Measurements from ENCODE around the gene PGAP6. TPM values are rescaled to one million over a fixed set of nuclear protein-coding genes. Genes with fewer than 3 reads are reported as not detected.

The PGAP6 gene
- polyA plus RNA-seq, 3 donors from 2014 or later: 16.0 to 35.9 (median 23.7) TPM

DNA sequence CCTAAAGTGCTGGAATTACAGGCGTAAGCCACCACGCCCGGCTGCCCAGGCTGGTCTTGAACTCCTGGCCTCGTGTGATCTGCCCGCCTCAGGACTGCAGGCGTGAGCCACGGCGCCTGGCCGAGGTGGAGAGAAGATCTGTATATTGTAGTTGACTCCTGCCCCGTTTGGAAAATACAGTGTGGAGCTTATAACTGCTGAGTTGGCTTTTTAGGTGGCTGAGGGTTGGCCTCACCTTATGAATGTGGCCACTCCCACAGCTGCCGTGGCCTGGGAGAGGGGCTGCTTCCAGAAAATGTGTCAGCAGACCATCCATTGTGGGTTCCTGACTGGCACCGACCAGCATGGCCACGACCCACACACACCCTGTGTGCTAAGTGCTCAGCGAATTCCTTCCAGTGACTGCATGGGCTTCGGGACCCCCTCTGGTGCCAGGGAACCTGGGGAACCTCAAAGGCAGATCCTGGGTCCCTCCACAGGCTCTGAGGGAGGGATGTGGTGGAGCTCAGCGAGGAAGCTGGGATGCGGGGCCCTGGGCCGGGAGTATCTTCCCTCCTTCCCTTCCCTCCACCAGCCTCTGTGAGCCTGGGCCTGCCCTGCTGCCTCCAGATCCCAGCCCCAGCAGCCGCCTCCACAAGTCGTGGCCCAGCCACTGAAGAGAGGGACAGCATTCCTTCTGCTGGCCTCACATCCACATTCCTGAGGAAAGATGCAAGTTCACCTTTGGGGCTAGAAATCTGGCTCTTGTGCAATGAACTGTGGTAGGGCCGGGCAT, 32.8 kb upstream of the PGAP6 start:
- no peaks in the 10 kb centered on the region for H3K4me1 Mint-ChIP-seq
- H3K9me3 Mint-ChIP-seq: no peaks in the 10 kb centered on the region
- H3K27me3 Mint-ChIP-seq (ENCODE audit: low read depth in 3 of 3): peaks cover 0 to 2% (median 0%) of the 10 kb centered on the region in 3 donors
- H3K27ac Mint-ChIP-seq: no peak overlapping the region
- no peak for DNase-seq
- no peaks in the 10 kb centered on the region for H3K36me3 Mint-ChIP-seq
- no peak overlapping the region for H3K4me3 Mint-ChIP-seq

DNA sequence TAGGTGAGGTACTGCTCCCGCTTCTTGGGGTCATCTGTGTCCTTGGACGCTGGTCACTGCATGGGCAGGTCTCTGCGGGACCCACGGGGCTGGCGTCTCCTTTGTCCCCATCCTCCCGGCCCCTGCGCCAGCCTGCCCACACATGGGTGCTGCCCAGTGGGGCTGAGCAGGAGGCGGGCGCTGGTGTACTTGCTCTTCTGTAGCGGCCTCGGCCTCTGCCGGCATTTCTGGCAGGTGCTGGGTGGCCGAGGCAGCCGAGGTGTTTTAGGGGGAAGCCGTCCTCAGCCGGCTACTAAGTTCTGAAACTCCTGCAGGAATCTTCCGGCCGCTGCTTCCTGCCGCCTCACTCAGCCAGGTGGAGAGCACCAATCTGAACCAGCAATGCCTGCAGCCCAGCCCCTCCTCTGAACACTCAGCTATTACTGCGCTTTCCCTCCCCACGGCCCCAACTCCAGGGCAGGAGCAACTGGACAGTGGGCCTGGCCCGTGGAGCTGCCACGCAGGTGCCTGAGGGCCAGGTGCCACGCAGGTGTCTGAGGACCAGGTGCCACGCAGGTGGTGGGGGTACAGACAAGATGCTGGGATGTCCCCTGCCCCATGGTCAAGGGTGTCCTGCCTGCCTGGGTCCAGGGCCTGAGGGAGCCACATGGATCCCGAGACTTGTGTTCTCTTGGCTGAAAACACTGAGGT, 29.9 kb upstream of the PGAP6 start:
- no peak overlapping the region for H3K4me3 Mint-ChIP-seq
- no peaks in the 10 kb centered on the region for H3K27me3 Mint-ChIP-seq (ENCODE audit: low read depth in 3 of 3)
- H3K9me3 Mint-ChIP-seq: no peaks in the 10 kb centered on the region
- H3K4me1 Mint-ChIP-seq: no peaks in the 10 kb centered on the region
- H3K27ac Mint-ChIP-seq: no peak overlapping the region
- no peaks in the 10 kb centered on the region for H3K36me3 Mint-ChIP-seq
- no peak for DNase-seq

DNA sequence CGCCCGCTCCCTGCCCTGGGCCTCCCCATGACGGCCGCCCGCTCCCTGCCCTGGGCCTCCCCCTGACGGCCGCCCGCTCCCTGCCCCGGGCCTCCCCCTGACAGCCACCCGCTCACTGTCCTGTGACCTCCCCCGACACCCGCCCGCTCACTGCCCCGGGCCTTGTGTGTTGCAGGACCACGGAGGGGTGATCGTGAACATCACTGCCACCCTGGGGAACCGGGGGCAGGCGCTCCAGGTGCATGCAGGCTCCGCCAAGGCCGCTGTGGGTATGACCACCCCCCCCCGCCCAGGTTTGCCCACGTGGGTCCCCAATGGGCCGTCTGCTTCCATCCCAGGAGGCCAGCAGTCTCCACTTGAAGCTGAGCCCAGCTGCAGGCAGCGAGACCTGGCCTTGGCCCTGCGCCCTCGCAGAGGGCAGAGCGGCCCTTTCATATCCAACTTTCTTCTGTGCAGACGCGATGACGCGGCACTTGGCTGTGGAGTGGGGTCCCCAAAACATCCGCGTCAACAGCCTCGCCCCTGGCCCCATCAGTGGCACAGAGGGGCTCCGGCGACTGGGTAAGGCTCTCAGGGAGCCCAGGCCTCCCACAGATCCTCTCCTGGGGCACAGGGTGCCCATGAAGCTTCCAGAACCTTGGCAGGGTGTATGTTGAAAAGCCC, 28.9 kb upstream of the PGAP6 start:
- no peaks in the 10 kb centered on the region for H3K9me3 Mint-ChIP-seq
- DNase-seq: no peak

DNA sequence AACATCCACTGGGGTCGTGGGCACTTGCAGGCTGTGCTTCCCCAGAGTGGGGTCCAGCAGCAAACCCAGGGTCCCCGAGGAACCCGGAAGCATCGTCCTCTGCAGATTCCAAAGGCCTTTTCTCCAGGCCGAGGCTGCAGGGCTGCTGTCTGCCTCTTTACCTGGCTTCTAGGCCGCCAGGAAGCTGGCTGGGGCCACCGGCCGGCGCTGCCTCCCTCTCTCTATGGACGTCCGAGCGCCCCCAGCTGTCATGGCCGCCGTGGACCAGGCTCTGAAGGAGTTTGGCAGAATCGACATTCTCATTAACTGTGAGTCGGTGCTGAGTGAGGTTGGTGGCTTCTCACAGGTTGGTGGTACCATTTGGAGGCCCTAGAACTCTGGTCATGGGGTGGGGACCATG, 25.5 kb upstream of the PGAP6 start:
- Mint-ChIP-seq H3K4me1 (peaks cover 0 to 1% of the 10 kb centered on the region in 2 donors), H3K9me3 (no peaks in the 10 kb centered on the region), H3K27me3 (ENCODE audit: low read depth in 3 of 3) (peaks cover 0 to under 1% (median 0%) of the 10 kb centered on the region in 3 donors), H3K27ac (no peak overlapping the region), H3K36me3 (no peaks in the 10 kb centered on the region), H3K4me3 (no peak overlapping the region)
- no peak for DNase-seq

More for the DNA sequence above, 28.9 kb upstream of the PGAP6 start:
- Mint-ChIP-seq H3K4me1 (no peaks in the 10 kb centered on the region), H3K27ac (no peak overlapping the region), H3K4me3 (no peak overlapping the region), H3K27me3 (ENCODE audit: low read depth in 3 of 3) (no peaks in the 10 kb centered on the region), H3K36me3 (no peaks in the 10 kb centered on the region)

DNA sequence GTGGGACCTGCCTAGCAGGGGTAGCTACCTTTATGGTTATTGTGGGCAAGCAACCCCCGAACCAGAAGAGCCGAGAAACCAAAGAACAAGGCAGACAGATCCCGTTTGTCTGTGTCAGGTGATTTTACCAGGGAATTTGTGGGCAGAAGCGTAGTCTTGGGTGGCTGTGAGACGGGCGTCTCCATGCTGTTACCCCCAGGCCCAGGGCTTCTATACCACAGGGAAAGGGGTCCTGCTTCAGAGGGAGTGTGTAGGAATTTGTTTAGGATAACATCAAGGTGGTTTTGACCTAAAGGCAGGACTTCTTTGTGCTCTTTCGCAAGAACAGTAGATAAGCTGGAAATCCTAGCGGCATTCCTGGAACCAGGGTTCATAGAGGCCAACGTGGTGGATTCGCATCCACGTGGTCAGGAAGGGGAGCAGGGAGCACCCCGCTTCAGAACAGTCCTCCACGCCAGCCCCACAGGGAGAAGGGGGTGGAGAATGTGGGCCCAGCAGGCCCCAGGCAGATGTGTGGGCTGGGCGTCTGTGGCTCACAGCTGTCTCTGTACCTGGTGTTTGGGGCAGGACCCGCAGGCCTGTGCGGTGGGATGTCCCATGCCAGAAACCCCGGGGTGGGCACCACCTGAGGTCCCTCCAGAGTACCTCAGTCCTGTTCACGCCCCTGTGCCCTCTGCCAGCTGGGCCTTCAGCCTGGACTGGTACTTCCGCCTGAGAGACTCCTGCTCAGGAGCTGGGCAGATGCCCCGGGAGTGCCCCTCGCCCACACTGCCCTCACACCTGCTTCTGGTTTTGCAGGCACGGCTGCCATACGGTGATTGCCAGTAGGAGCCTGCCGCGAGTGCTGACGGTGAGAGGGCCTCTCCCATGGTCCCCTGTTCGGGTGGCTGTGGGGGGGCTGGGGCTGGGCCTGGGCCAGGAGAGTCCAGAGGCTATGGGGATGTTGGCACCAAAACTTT, 24.0 kb upstream of the PGAP6 start:
- Mint-ChIP-seq H3K27ac (peak overlapping the region in 1 of 6 donors; percentile 7), H3K4me3 (no peak overlapping the region)

DNA sequence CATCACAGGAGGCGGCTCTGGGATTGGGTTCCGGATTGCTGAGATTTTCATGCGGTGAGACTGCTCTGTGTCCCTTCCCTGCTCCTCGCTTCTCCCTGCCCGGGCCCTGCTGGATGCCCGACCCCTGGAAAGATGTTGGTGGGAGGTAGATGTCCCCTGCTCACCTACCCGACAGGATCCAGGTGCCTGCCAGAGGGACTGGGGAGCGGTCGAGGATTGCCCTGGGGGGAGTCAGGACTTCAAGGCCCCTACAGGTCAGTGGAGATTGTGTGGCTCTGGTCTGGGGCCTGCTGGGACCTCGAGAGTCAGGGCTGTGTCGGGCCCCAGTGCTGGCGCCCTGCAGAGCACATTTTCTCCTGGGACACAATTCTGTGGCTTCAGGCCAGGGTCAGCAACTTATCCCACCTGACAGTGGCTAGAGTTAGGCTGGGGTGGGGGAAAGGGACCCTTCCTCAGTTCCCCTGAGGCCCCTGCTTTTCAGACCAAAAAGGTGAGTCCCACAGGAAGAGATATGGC, 23.3 kb upstream of the PGAP6 start:
- DNase-seq: no peak
- peaks cover 1 to 12% (median 11%) of the 10 kb centered on the region in 3 donors for H3K27me3 Mint-ChIP-seq (ENCODE audit: low read depth in 3 of 3)
- H3K27ac Mint-ChIP-seq: no peak overlapping the region
- H3K4me3 Mint-ChIP-seq: no peak overlapping the region
- peaks cover 7 to 10% of the 10 kb centered on the region in 2 donors for H3K4me1 Mint-ChIP-seq
- H3K36me3 Mint-ChIP-seq: no peaks in the 10 kb centered on the region
- no peaks in the 10 kb centered on the region for H3K9me3 Mint-ChIP-seq

More for the DNA sequence above, 24.0 kb upstream of the PGAP6 start:
- DNase-seq: no peak
- Mint-ChIP-seq H3K9me3 (no peaks in the 10 kb centered on the region), H3K27me3 (ENCODE audit: low read depth in 3 of 3) (peaks cover 1 to 8% (median 7%) of the 10 kb centered on the region in 3 donors), H3K36me3 (no peaks in the 10 kb centered on the region), H3K4me1 (peaks cover 0 to 3% of the 10 kb centered on the region in 2 donors)

DNA sequence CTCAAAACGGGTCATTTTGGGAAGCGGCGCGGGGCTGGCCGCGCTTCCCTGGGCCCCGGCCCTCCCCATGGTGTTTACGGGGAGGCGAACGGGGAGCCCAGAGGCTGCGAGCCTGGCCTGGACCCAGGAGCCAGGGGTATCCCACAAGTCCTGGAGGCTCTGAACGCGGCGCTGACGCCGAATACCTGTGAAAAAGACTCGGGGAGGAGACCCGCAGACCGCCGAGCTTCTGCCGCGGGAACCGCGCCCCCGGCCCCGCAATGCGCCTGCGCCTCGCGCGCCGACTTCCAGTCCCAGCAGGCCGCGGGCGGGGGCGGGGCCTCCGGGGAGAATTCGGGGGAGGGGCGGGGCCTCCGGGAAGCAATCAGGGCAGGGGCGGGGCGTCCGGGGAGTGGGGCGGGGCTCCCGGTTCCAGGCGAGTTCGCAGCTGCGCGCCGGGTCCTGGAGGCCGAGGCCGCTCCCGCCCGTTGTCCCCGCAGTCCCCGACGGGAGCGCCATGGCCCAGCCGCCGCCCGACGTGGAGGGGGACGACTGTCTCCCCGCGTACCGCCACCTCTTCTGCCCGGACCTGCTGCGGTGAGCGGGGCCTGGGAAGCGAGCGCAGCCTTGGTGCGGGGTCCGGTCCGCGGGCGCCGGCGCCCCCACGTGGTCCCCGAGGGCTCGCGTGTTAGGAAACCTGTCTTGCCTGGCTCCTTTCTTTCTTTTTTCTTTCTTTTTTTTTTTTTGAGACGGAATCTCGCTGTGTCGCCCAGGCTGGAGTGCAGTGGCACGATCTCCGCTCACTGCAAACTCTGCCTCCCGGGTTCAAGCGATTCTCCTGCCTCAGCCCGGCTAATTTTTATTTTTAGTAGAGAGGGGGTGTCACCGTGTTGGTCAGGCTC, 19.9 kb upstream of the PGAP6 start, which contains the start of gene DECR2:
Gene DECR2, plus strand, starts transcription at position 418 of the 881 bp plus-strand sequence. Its CDS starts 79 bp downstream, at position 497.
- Mint-ChIP-seq H3K36me3 (no peaks in the 10 kb centered on the region), H3K4me3 (peak within 1 kb of the TSS; percentile 84 to 89 (median 87)), H3K4me1 (peaks cover 10 to 18% of the 10 kb centered on the region in 2 donors), H3K9me3 (no peaks in the 10 kb centered on the region), H3K27ac (peak within 1 kb of the TSS; percentile 77 to 92 (median 88)), H3K27me3 (ENCODE audit: low read depth in 3 of 3) (peaks cover 8 to 23% (median 20%) of the 10 kb centered on the region in 3 donors)
- DNase-seq: peak; percentile 92 to 95 (median 95)

DNA sequence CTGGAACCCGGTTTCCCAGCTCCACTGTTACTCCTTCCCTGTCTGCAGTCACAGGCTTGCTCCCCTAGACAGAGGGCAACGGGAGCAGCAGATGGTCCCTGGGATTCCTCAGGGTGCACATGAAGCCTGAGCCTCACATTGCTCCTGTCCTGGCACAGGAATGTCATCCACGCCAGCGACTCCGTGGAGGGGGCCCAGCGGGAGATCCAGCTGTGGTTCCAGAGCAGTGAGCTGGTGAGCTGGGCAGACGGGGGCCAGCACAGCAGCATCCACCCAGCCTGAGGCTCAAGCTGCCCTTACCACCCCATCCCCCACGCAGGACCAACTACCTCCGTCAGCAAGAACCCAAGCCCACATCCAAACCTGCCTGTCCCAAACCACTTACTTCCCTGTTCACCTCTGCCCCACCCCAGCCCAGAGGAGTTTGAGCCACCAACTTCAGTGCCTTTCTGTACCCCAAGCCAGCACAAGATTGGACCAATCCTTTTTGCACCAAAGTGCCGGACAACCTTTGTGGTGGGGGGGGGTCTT, 18.3 kb upstream of the PGAP6 start:
- H3K36me3 Mint-ChIP-seq: no peaks in the 10 kb centered on the region
- no peaks in the 10 kb centered on the region for H3K9me3 Mint-ChIP-seq
- peaks cover 20 to 26% of the 10 kb centered on the region in 2 donors for H3K4me1 Mint-ChIP-seq
- H3K27me3 Mint-ChIP-seq (ENCODE audit: low read depth in 3 of 3): peaks cover 10 to 24% (median 21%) of the 10 kb centered on the region in 3 donors
- DNase-seq: no peak
- peak overlapping the region; percentile 77 to 92 (median 88) for H3K27ac Mint-ChIP-seq
- H3K4me3 Mint-ChIP-seq: peak overlapping the region; percentile 84 to 89 (median 87)

DNA sequence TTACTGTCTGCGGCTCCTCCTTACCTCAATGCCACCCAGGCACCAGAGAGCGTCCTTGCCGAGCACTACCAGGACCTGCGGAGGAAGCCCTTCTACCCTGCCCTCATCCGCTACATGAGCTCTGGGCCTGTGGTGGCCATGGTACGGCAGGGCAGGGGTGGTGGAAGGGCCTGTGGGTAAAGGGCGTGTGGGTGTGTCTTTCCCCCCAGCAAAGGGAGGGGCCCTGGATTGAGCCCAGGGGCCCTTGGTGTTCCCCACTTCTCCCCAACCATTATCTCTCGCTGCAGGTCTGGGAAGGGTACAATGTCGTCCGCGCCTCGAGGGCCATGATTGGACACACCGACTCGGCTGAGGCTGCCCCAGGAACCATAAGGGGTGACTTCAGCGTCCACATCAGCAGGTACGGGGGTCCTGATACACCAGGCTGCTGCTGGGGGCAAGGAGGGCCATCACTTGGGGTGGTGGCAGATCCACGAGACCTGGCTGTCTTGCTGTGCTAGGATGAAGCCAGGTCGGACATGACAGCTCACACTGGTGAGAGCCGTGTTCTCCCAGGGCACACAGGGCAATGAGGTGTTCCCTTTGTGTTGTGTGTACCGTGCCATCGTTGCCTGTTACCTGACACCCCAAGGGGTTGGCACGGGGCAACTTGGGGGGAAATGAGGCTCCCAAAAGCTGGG, 17.7 kb upstream of the PGAP6 start:
- Mint-ChIP-seq H3K9me3 (no peaks in the 10 kb centered on the region), H3K4me1 (peaks cover 20 to 26% of the 10 kb centered on the region in 2 donors), H3K27ac (peak overlapping the region in 3 of 6 donors; percentile 7 to 56 (median 20)), H3K36me3 (no peaks in the 10 kb centered on the region), H3K4me3 (peak overlapping the region; percentile 35 to 88 (median 61)), H3K27me3 (ENCODE audit: low read depth in 3 of 3) (peaks cover 11 to 24% (median 21%) of the 10 kb centered on the region in 3 donors)
- DNase-seq: no peak

DNA sequence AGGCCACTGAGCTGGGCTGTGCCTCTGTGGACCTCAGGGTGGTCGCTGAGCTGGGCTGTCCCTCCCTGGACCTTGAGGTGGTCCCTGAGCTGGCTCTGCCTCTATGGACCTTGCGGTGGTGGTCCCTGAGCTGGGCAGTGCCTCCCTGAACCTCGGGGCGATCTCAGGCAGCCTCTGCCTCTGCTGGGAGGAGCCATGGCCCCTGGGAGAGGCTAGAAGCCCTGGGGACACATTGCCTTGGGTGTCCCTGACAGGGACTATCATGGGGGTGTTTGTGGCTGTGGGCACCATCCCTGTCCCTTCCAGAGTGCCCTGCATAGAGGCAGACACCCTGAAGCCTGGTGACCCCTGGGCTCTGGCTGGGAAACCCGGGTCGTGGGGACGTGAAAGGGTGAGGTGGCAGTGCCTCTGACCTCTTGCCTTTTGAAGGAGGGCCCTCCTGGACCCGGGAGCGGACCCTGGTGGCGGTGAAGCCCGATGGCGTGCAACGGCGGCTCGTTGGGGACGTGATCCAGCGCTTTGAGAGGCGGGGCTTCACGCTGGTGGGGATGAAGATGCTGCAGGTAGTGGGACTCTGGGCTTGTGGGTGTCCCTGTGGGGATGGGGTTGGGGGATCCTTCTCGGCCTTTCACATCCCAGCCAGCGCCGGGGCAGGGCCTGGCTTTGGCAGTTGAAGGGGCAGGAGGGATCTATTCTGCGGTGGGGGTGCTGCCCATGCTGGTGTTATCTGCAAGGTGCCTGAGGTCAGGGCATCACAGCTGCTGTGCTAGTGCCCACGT, 17.0 kb upstream of the PGAP6 start:
- no peak for DNase-seq
- H3K9me3 Mint-ChIP-seq: no peaks in the 10 kb centered on the region
- peaks cover 20 to 26% of the 10 kb centered on the region in 2 donors for H3K4me1 Mint-ChIP-seq
- H3K27me3 Mint-ChIP-seq (ENCODE audit: low read depth in 3 of 3): peaks cover 11 to 24% (median 21%) of the 10 kb centered on the region in 3 donors
- H3K27ac Mint-ChIP-seq: peak overlapping the region in 4 of 6 donors; percentile 20 to 77 (median 62)
- no peaks in the 10 kb centered on the region for H3K36me3 Mint-ChIP-seq
- H3K4me3 Mint-ChIP-seq: peak overlapping the region; percentile 60 to 72 (median 68)
